ENCODE measurements around the gene LEMD2. TPM values are rescaled to one million over a fixed set of nuclear protein-coding genes. Genes with fewer than 3 reads are reported as not detected.

LEMD2 gene
- total RNA-seq, 2 donors from 2014 or later: 62.0 to 75.8 TPM

GRCh38 chr6:33794910-33795623, 6.1 kb upstream of the LEMD2 start:
- 67 to 77% methylated on average over 7 to 14 of the region's 14 CpGs for WGBS, 2 experiments (ENCODE audit: insufficient coverage in 1 of 2, insufficient read length in 1 of 2)
- Mint-ChIP-seq H3K4me3 (no peak overlapping the region), H3K27me3 (ENCODE audit: insufficient read depth) (peaks cover 13% of the 10 kb centered on the region), H3K27ac (no peak overlapping the region), H3K36me3 (ENCODE audit: low read depth) (no peaks in the 10 kb centered on the region), H3K4me1 (peaks cover 25% of the 10 kb centered on the region), H3K9me3 (no peaks in the 10 kb centered on the region)
- DNase-seq: peak; percentile 70
- no peaks in the 10 kb centered on the region for H3K36me3 ChIP-seq (ENCODE audit: control insufficient read depth, insufficient read depth, low read length)
- H3K9me3 ChIP-seq (ENCODE audit: control insufficient read depth, low read length): no peaks in the 10 kb centered on the region
- no peak overlapping the region for H3K27ac ChIP-seq (ENCODE audit: low read depth, low read length)
- no peak overlapping the region for H3K9ac ChIP-seq (ENCODE audit: extremely low read depth, low read length, poor library complexity, severe bottlenecking)
- TF ChIP-seq CTCF (conservative IDR thresholded peaks at IDR 0.05): peak; percentile 21
- H3K4me3 ChIP-seq (ENCODE audit: low read length): no peak overlapping the region
- H3K27me3 ChIP-seq (ENCODE audit: control insufficient read depth, insufficient read depth, low read length, poor library complexity, severe bottlenecking): no peaks in the 10 kb centered on the region
- peaks cover 4% of the 10 kb centered on the region for H3K4me1 ChIP-seq (ENCODE audit: control insufficient read depth, insufficient read depth, low read length)

- no peak overlapping the region for H3K4me3 Mint-ChIP-seq
- no peak overlapping the region for H3K9ac ChIP-seq (ENCODE audit: extremely low read depth, low read length, poor library complexity, severe bottlenecking)
- H3K36me3 Mint-ChIP-seq (ENCODE audit: low read depth): no peaks in the 10 kb centered on the region
- no peak overlapping the region for H3K27ac ChIP-seq (ENCODE audit: low read depth, low read length)
- no peak overlapping the region for H3K27ac Mint-ChIP-seq
- WGBS, 2 experiments (ENCODE audit: insufficient coverage in 1 of 2, insufficient read length in 1 of 2): 83 to 87% methylated on average over 7 to 10 of the region's 10 CpGs
- H3K4me3 ChIP-seq (ENCODE audit: low read length): no peak overlapping the region
- H3K9me3 Mint-ChIP-seq: no peaks in the 10 kb centered on the region
- H3K4me1 Mint-ChIP-seq: peaks cover 36% of the 10 kb centered on the region
- H3K27me3 Mint-ChIP-seq (ENCODE audit: insufficient read depth): peaks cover 11% of the 10 kb centered on the region
- no peaks in the 10 kb centered on the region for H3K36me3 ChIP-seq (ENCODE audit: control insufficient read depth, insufficient read depth, low read length)
- peaks cover 10% of the 10 kb centered on the region for H3K4me1 ChIP-seq (ENCODE audit: control insufficient read depth, insufficient read depth, low read length)
- DNase-seq: no peak
- no peak for TF ChIP-seq CTCF (conservative IDR thresholded peaks at IDR 0.05)
- no peaks in the 10 kb centered on the region for H3K9me3 ChIP-seq (ENCODE audit: control insufficient read depth, low read length)
- H3K27me3 ChIP-seq (ENCODE audit: control insufficient read depth, insufficient read depth, low read length, poor library complexity, severe bottlenecking): no peaks in the 10 kb centered on the region
Measured at GRCh38 chr6:33792981-33793380, 4.1 kb upstream of the LEMD2 start.

GRCh38 chr6:33791620-33792019, 2.7 kb upstream of the LEMD2 start:
- H3K27me3 ChIP-seq (ENCODE audit: control insufficient read depth, insufficient read depth, low read length, poor library complexity, severe bottlenecking): no peaks in the 10 kb centered on the region
- no peak overlapping the region for H3K4me3 ChIP-seq (ENCODE audit: low read length)
- Mint-ChIP-seq H3K4me3 (no peak overlapping the region), H3K9me3 (no peaks in the 10 kb centered on the region), H3K27me3 (ENCODE audit: insufficient read depth) (peaks cover 7% of the 10 kb centered on the region), H3K36me3 (ENCODE audit: low read depth) (no peaks in the 10 kb centered on the region), H3K27ac (no peak overlapping the region), H3K4me1 (peaks cover 49% of the 10 kb centered on the region)
- WGBS, 2 experiments (ENCODE audit: insufficient coverage in 1 of 2, insufficient read length in 1 of 2): 88 to 100% methylated on average over 6 to 7 of the region's 7 CpGs
- peaks cover 21% of the 10 kb centered on the region for H3K4me1 ChIP-seq (ENCODE audit: control insufficient read depth, insufficient read depth, low read length)
- H3K9ac ChIP-seq (ENCODE audit: extremely low read depth, low read length, poor library complexity, severe bottlenecking): no peak overlapping the region
- no peaks in the 10 kb centered on the region for H3K36me3 ChIP-seq (ENCODE audit: control insufficient read depth, insufficient read depth, low read length)
- H3K9me3 ChIP-seq (ENCODE audit: control insufficient read depth, low read length): no peaks in the 10 kb centered on the region
- no peak for TF ChIP-seq CTCF (conservative IDR thresholded peaks at IDR 0.05)
- H3K27ac ChIP-seq (ENCODE audit: low read depth, low read length): no peak overlapping the region
- DNase-seq: no peak
